GM19438 (cell line): ENCODE results near the gene TMEM234.
A peak's percentile ranks its signal among the peaks of the same experiment; 100 is the strongest.

ENCODE experiments used
- ATAC-seq: cut with Tn5 transposase; IDR thresholded peaks from one replicate; pipeline ENCODE4 v1.9.1; 2021; ENCODE audit warnings: low read depth; ENCODE audit not compliant: unreplicated experiment

Gene TMEM234

DNA sequence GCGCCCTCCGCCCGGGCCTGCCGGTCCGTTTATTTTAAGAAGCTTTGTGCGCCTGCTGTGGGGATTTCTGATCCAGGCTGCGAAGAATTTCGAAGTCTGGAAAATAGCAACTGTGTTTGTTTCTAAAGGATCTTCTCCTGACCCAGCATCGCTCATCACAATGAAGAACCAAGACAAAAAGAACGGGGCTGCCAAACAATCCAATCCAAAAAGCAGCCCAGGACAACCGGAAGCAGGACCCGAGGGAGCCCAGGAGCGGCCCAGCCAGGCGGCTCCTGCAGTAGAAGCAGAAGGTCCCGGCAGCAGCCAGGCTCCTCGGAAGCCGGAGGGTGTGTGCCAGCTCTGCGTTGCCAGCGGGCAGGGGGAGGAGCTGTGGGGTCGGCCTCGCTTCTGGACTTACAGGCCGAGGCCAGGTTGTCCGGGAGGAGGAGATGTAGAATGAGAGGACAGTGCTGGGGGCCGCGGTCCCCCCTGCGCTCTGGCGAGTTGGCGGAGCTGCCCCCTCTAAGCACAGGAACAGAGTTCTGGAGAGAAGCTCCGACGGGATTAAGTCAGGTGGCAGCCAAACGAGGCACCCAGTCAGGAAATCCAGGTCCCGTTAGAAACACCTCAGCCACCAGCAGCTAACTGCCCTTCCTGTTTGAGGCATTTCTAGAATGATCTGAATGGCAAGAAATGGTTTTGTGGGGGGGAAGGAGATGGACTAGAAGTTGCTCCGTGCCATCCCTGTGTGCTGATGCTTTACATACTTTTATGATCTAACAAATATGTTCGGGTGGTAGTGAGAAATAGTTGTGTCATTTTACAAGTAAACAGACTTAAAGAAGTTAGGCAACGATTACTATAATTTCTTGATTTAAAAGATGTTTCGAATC lies 41.7 kb downstream of the TMEM234 start:
- no peak for ATAC-seq

GRCh38 chr1:32179443-32180185 lies 42.5 kb downstream of the TMEM234 start, which contains the start of gene TXLNA:
TXLNA (plus strand) TSS chr1:32179675; CDS start chr1:32180346, 671 bp downstream.
- ATAC-seq, result peak; percentile 84

DNA sequence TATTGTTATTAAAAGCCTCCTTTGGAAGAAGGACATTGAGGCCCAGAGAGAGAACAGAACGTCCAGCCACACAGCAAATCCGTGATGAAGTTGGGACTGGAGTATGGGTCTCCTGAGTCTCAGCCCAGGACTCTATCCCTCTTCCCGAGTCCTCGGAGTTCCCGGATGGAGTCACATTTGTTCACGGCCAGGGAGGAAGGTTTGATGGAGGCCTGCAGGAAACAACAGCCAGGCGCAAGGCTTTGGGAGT lies 43.0 kb downstream of the TMEM234 start:
- no peak for ATAC-seq

DNA sequence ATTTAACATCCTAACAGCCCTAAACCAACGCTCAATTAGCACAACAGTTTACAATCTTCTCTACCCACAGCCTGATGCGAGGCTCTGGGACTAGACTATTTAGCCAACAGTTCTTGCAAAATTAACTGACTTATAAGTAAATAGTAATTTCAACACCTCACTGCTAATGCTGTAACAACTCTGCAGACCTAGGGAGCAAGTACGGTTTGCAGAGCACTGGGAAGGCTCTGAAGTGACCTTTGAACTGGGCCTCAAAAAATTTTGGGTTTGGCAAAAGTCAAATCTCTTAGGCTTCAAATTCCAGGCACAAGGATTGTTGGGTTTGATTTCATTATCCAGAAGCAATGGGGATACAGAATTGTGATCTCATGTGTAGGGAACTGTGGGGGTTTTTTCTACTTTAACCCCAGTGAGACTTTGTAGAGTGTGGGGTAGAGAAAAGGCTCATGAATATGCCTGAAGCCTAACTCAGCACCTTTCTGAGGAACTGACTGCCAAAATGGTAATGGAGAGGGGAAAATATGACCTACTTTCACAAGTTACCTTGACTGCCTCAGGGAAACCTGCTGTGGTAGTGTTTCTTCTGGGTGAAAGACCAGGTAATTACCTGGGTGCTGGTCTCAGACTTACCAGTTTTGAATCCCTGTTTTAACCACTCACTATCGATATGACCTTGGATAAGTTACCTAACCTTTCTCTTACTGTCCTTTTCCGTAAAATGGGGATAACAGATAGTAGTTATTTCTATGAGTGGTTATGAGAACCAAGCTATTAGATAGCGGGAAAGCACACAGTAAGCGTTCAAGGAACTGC lies 43.6 kb downstream of the TMEM234 start:
- ATAC-seq, result no peak

GRCh38 chr1:32172621-32173245 lies 49.4 kb downstream of the TMEM234 start:
- no peak for ATAC-seq

DNA sequence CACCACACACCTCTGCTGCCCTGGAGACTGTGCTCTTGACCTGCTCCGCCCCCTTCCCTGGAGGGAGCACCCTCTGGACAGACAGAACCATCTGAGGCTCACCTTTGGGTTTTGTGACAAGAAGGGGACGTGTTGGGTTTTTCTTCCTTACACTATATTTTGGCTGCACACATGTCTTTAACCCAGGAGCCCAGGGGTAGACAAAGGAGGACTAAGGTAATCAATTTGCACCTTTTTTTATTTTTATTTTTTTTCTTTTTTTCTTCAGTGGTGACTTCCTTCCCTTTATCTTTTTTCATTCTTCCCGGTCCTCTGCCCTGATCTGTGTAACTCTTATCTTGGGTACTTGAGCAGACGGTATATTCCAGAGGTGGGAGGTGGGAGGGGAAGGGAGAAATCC lies 51.2 kb downstream of the TMEM234 start:
- ATAC-seq, result no peak
